Measurements from ENCODE around the gene JAML.

JAML gene

GRCh38 chr11:118164885-118165284, 59.9 kb downstream of the JAML start:
- no peak for DNase-seq

- DNase-seq: no peak
Observed at GRCh38 chr11:118163494-118163893, 61.3 kb downstream of the JAML start.

- DNase-seq: no peak
Observed at GRCh38 chr11:118162846-118163245, 62.0 kb downstream of the JAML start.

- no peak for DNase-seq
Observed at GRCh38 chr11:118161786-118162185, 63.0 kb downstream of the JAML start.

- no peak for DNase-seq
Observed at GRCh38 chr11:118157186-118157895, 67.5 kb downstream of the JAML start.

GRCh38 chr11:118156531-118157185, 68.2 kb downstream of the JAML start:
- DNase-seq: no peak

- no peak for DNase-seq
Observed at GRCh38 chr11:118155776-118156530, 68.9 kb downstream of the JAML start.

GRCh38 chr11:118154641-118155040, 70.2 kb downstream of the JAML start:
- no peak for DNase-seq

- DNase-seq: no peak
Observed at GRCh38 chr11:118153976-118154375, 70.8 kb downstream of the JAML start.

- no peak for DNase-seq
Observed at GRCh38 chr11:118153516-118153915, 71.3 kb downstream of the JAML start.

GRCh38 chr11:118152552-118153471, 72.0 kb downstream of the JAML start, which contains the start of gene SCN4B:
Gene SCN4B (minus strand): TSS chr11:118152823. CDS start chr11:118152673, 150 bp downstream.
- DNase-seq: peak; percentile 26

- no peak for DNase-seq
Observed at GRCh38 chr11:118152020-118152551, 72.7 kb downstream of the JAML start.

GRCh38 chr11:118151431-118151830, 73.4 kb downstream of the JAML start:
- peak; percentile 32 for DNase-seq

- DNase-seq: no peak
Observed at GRCh38 chr11:118149493-118149892, 75.3 kb downstream of the JAML start.

GRCh38 chr11:118148856-118149255, 76.0 kb downstream of the JAML start:
- no peak for DNase-seq

- DNase-seq: no peak
Observed at GRCh38 chr11:118148240-118148639, 76.6 kb downstream of the JAML start.

GRCh38 chr11:118147502-118147901, 77.3 kb downstream of the JAML start:
- no peak for DNase-seq

- no peak for DNase-seq
Observed at GRCh38 chr11:118146554-118146953, 78.3 kb downstream of the JAML start.

GRCh38 chr11:118145285-118146227, 79.3 kb downstream of the JAML start:
- DNase-seq: peak; percentile 54

GRCh38 chr11:118144301-118145268, 80.2 kb downstream of the JAML start:
- no peak for DNase-seq
